ENCODE results near the gene RPRD1A. TPM values are rescaled to one million over a fixed set of nuclear protein-coding genes. Genes with fewer than 3 reads are reported as not detected.

Gene RPRD1A
- polyA plus RNA-seq, 1 donor: 52.2 TPM

GRCh38 chr18:35953688-35954087, 113.7 kb downstream of the RPRD1A start:
- Histone ChIP-seq H3K9me3 (ENCODE audit: control insufficient read depth, low read depth, low read length) (peaks cover 3% of the 10 kb centered on the region), H3K4me3 (ENCODE audit: low read length) (no peak overlapping the region), H3K36me3 (ENCODE audit: control insufficient read depth, insufficient read depth, low read length) (no peaks in the 10 kb centered on the region), H3K4me1 (ENCODE audit: control insufficient read depth, insufficient read depth, low read length) (no peaks in the 10 kb centered on the region), H3K27ac (ENCODE audit: low read length) (no peak overlapping the region), H3K27me3 (ENCODE audit: control insufficient read depth, insufficient read depth, low read length) (peaks cover 7% of the 10 kb centered on the region)
- WGBS (ENCODE audit: insufficient coverage, low lambda C conversion rate): 80% methylated on average over 1 of the region's 1 CpG
- no peak for DNase-seq

- DNase-seq: no peak
- H3K27ac ChIP-seq (ENCODE audit: low read length): no peak overlapping the region
- peaks cover 7% of the 10 kb centered on the region for H3K27me3 ChIP-seq (ENCODE audit: control insufficient read depth, insufficient read depth, low read length)
- no peaks in the 10 kb centered on the region for H3K9me3 ChIP-seq (ENCODE audit: control insufficient read depth, low read depth, low read length)
- WGBS (ENCODE audit: insufficient coverage, low lambda C conversion rate): 18% methylated on average over 3 of the region's 6 CpGs
- H3K4me1 ChIP-seq (ENCODE audit: control insufficient read depth, insufficient read depth, low read length): no peaks in the 10 kb centered on the region
- no peaks in the 10 kb centered on the region for H3K36me3 ChIP-seq (ENCODE audit: control insufficient read depth, insufficient read depth, low read length)
- peak overlapping the region; percentile 58 for H3K4me3 ChIP-seq (ENCODE audit: low read length)
These were observed 116.8 kb downstream of the RPRD1A start for GRCh38 chr18:35950628-35950982.

GRCh38 chr18:35949903-35950627, 117.3 kb downstream of the RPRD1A start:
- 0% methylated on average over 1 of the region's 54 CpGs for WGBS (ENCODE audit: insufficient coverage, low lambda C conversion rate)
- Histone ChIP-seq H3K36me3 (ENCODE audit: control insufficient read depth, insufficient read depth, low read length) (no peaks in the 10 kb centered on the region), H3K9me3 (ENCODE audit: control insufficient read depth, low read depth, low read length) (no peaks in the 10 kb centered on the region), H3K27me3 (ENCODE audit: control insufficient read depth, insufficient read depth, low read length) (peaks cover 7% of the 10 kb centered on the region), H3K27ac (ENCODE audit: low read length) (no peak overlapping the region), H3K4me3 (ENCODE audit: low read length) (peak overlapping the region; percentile 58), H3K4me1 (ENCODE audit: control insufficient read depth, insufficient read depth, low read length) (no peaks in the 10 kb centered on the region)
- peak; percentile 26 to 70 for DNase-seq

- no peak for DNase-seq
- H3K4me3 ChIP-seq (ENCODE audit: low read length): no peak overlapping the region
- peaks cover 7% of the 10 kb centered on the region for H3K27me3 ChIP-seq (ENCODE audit: control insufficient read depth, insufficient read depth, low read length)
- no peaks in the 10 kb centered on the region for H3K4me1 ChIP-seq (ENCODE audit: control insufficient read depth, insufficient read depth, low read length)
- no CpG with 5 or more reads among the region's 6 CpGs for WGBS (ENCODE audit: insufficient coverage, low lambda C conversion rate)
- no peak overlapping the region for H3K27ac ChIP-seq (ENCODE audit: low read length)
- H3K36me3 ChIP-seq (ENCODE audit: control insufficient read depth, insufficient read depth, low read length): no peaks in the 10 kb centered on the region
- H3K9me3 ChIP-seq (ENCODE audit: control insufficient read depth, low read depth, low read length): no peaks in the 10 kb centered on the region
These were observed 118.3 kb downstream of the RPRD1A start for GRCh38 chr18:35949090-35949489.

- Histone ChIP-seq H3K4me1 (ENCODE audit: control insufficient read depth, insufficient read depth, low read length) (no peaks in the 10 kb centered on the region), H3K36me3 (ENCODE audit: control insufficient read depth, insufficient read depth, low read length) (no peaks in the 10 kb centered on the region), H3K27ac (ENCODE audit: low read length) (no peak overlapping the region), H3K4me3 (ENCODE audit: low read length) (no peak overlapping the region), H3K27me3 (ENCODE audit: control insufficient read depth, insufficient read depth, low read length) (peaks cover 7% of the 10 kb centered on the region), H3K9me3 (ENCODE audit: control insufficient read depth, low read depth, low read length) (no peaks in the 10 kb centered on the region)
- WGBS (ENCODE audit: insufficient coverage, low lambda C conversion rate): 20% methylated on average over 1 of the region's 3 CpGs
- no peak for DNase-seq
These were observed 119.3 kb downstream of the RPRD1A start for GRCh38 chr18:35948080-35948479.

- no CpG with 5 or more reads among the region's 6 CpGs for WGBS (ENCODE audit: insufficient coverage, low lambda C conversion rate)
- Histone ChIP-seq H3K36me3 (ENCODE audit: control insufficient read depth, insufficient read depth, low read length) (no peaks in the 10 kb centered on the region), H3K9me3 (ENCODE audit: control insufficient read depth, low read depth, low read length) (no peaks in the 10 kb centered on the region), H3K27ac (ENCODE audit: low read length) (no peak overlapping the region), H3K4me3 (ENCODE audit: low read length) (no peak overlapping the region), H3K4me1 (ENCODE audit: control insufficient read depth, insufficient read depth, low read length) (no peaks in the 10 kb centered on the region), H3K27me3 (ENCODE audit: control insufficient read depth, insufficient read depth, low read length) (peaks cover 2% of the 10 kb centered on the region)
- no peak for DNase-seq
These were observed 124.7 kb downstream of the RPRD1A start for GRCh38 chr18:35942661-35943060.

GRCh38 chr18:35942133-35942532, 125.2 kb downstream of the RPRD1A start:
- H3K4me1 ChIP-seq (ENCODE audit: control insufficient read depth, insufficient read depth, low read length): no peaks in the 10 kb centered on the region
- no peak overlapping the region for H3K27ac ChIP-seq (ENCODE audit: low read length)
- H3K36me3 ChIP-seq (ENCODE audit: control insufficient read depth, insufficient read depth, low read length): no peaks in the 10 kb centered on the region
- H3K4me3 ChIP-seq (ENCODE audit: low read length): no peak overlapping the region
- no peak for DNase-seq
- no peaks in the 10 kb centered on the region for H3K9me3 ChIP-seq (ENCODE audit: control insufficient read depth, low read depth, low read length)
- peaks cover 4% of the 10 kb centered on the region for H3K27me3 ChIP-seq (ENCODE audit: control insufficient read depth, insufficient read depth, low read length)

- no peaks in the 10 kb centered on the region for H3K9me3 ChIP-seq (ENCODE audit: control insufficient read depth, low read depth, low read length)
- DNase-seq: no peak
- H3K27me3 ChIP-seq (ENCODE audit: control insufficient read depth, insufficient read depth, low read length): peaks cover 4% of the 10 kb centered on the region
- H3K4me3 ChIP-seq (ENCODE audit: low read length): no peak overlapping the region
- no peaks in the 10 kb centered on the region for H3K36me3 ChIP-seq (ENCODE audit: control insufficient read depth, insufficient read depth, low read length)
- WGBS (ENCODE audit: insufficient coverage, low lambda C conversion rate): 70% methylated on average over 3 of the region's 6 CpGs
- H3K27ac ChIP-seq (ENCODE audit: low read length): no peak overlapping the region
- no peaks in the 10 kb centered on the region for H3K4me1 ChIP-seq (ENCODE audit: control insufficient read depth, insufficient read depth, low read length)
These were observed 126.1 kb downstream of the RPRD1A start for GRCh38 chr18:35941299-35941698.

Other genes with a start within 250 kb of the RPRD1A start
- gene SLC39A6, start 61.8 kb upstream of the RPRD1A start, polyA plus RNA-seq: 19.9 TPM
- gene ELP2, start 62.3 kb upstream of the RPRD1A start, polyA plus RNA-seq: 92.4 TPM
- 3.8 TPM for gene MOCOS, start 119.9 kb upstream of the RPRD1A start, polyA plus RNA-seq
- 10.5 TPM for gene FHOD3, start 230.2 kb upstream of the RPRD1A start, polyA plus RNA-seq

All from large intestine (tissue), 3 donors.